NCI-H2171 treated with DMSO at 0.1 percent for 48 hours (cell line): ENCODE measurements around the gene PRRC2A.
"Not testable (repeated sequence)": the region's sequence is repeated elsewhere in the genome, so short reads cannot be mapped to it uniquely, and the experiment has no call there.

ENCODE experiments used
- DNase-seq: peaks from one replicate; lab custom pipeline; 2025; lab: John Stamatoyannopoulos, UW

The PRRC2A gene

GRCh38 chr6:31586008-31586407 lies 34.5 kb upstream of the PRRC2A start, which contains the start of gene LST1:
Gene LST1 (plus strand): TSS chr6:31586277. CDS start chr6:31587300, 1,023 bp downstream.
- DNase-seq, result no peak

- DNase-seq, result no peak
These were observed 33.8 kb upstream of the PRRC2A start for GRCh38 chr6:31586599-31587281.

- DNase-seq, result no peak
These were observed 32.4 kb upstream of the PRRC2A start for GRCh38 chr6:31587791-31588777.

- DNase-seq, result no peak
These were observed 31.5 kb upstream of the PRRC2A start for GRCh38 chr6:31588871-31589650.

- not testable (repeated sequence) for DNase-seq
These were observed 29.8 kb upstream of the PRRC2A start for GRCh38 chr6:31590691-31591090.

- no peak for DNase-seq
These were observed 28.1 kb upstream of the PRRC2A start for GRCh38 chr6:31592396-31592771.

GRCh38 chr6:31597006-31597405 lies 23.5 kb upstream of the PRRC2A start:
- DNase-seq, result peak; percentile 34

- DNase-seq, result no peak
These were observed 13.2 kb upstream of the PRRC2A start for GRCh38 chr6:31607317-31607716.

- DNase-seq, result peak; percentile 21
These were observed 10.8 kb upstream of the PRRC2A start for GRCh38 chr6:31609519-31610406.

GRCh38 chr6:31610968-31611367 lies 9.5 kb upstream of the PRRC2A start:
- no peak for DNase-seq

GRCh38 chr6:31614075-31614619 lies 6.4 kb upstream of the PRRC2A start:
- no peak for DNase-seq

GRCh38 chr6:31614684-31615578 lies 5.6 kb upstream of the PRRC2A start, which contains the start of gene AIF1:
Gene AIF1 (plus strand): TSS chr6:31615234. CDS start chr6:31615330, 96 bp downstream.
- DNase-seq, result no peak

GRCh38 chr6:31615748-31616147 lies 4.8 kb upstream of the PRRC2A start:
- no peak for DNase-seq

GRCh38 chr6:31617010-31617409 lies 3.5 kb upstream of the PRRC2A start:
- no peak for DNase-seq

GRCh38 chr6:31619805-31620585 lies 520 bp upstream of the PRRC2A start:
- peak; percentile 99 for DNase-seq

GRCh38 chr6:31621320-31621939 lies 915 bp downstream of the PRRC2A start:
- no peak for DNase-seq

GRCh38 chr6:31621991-31622390 lies 1.5 kb downstream of the PRRC2A start:
- DNase-seq, result no peak

- no peak for DNase-seq
These were observed 2.2 kb downstream of the PRRC2A start for GRCh38 chr6:31622684-31623091.
